Ishikawa (cell line): ENCODE data around the gene LMAN1.

ENCODE experiments used
- CEBPB ChIP-seq: IDR thresholded peaks from 2 replicates; pipeline ENCODE4 v1.6.1; 2012
- CREB1 ChIP-seq: IDR thresholded peaks from 2 replicates; pipeline ENCODE4 v1.6.1; 2012; ENCODE audit warnings: low read depth
- MAX ChIP-seq: IDR thresholded peaks from 2 replicates; pipeline ENCODE4 v1.6.1; 2012
- NFIC ChIP-seq: IDR thresholded peaks from 2 replicates; pipeline ENCODE4 v1.6.1; 2012
- USF1 ChIP-seq: IDR thresholded peaks from 2 replicates; pipeline ENCODE4 v1.6.1; 2012
- YY1 ChIP-seq: IDR thresholded peaks from 2 replicates; pipeline ENCODE4 v1.6.1; 2012; ENCODE audit warnings: low read depth

- TF ChIP-seq YY1 (no peak), MAX (no peak), CREB1 (no peak), NFIC (no peak), CEBPB (no peak), USF1 (no peak)
Observed at GRCh38 chr18:59324623-59324971, 34.5 kb downstream of the LMAN1 start.
